ENCODE data around the gene BMPR1A.
A peak's percentile ranks its signal among the peaks of the same experiment; 100 is the strongest.
"Not testable (repeated sequence)": the region's sequence is repeated elsewhere in the genome, so short reads cannot be mapped to it uniquely, and the experiment has no call there.

BMPR1A gene

DNA sequence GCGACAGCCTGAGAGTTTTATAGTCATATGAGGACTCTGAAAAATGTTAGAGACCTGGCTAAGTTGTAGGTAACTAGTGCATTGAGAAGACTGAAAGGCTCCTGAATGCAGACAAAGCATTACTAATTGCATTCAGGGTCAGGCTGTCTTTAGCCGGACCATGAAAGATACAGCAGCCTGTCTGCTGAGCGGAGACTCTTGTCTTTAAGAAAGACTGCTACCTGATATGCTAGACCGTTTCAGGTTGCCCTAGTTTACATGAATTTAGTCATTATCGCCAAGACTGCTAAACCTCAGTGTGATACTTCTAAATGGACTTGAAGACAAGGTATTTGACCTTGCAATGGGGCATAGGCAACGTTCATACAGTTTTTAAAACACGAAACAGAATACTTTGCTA lies 81.2 kb downstream of the BMPR1A start:
- FAIRE-seq (no peak), DNase-seq (ENCODE audit: low spot score) (no peak)

- DNase-seq (ENCODE audit: low spot score) (no peak), FAIRE-seq (no peak)
These were observed 84.1 kb downstream of the BMPR1A start for GRCh38 chr10:86840498-86840897.

DNA sequence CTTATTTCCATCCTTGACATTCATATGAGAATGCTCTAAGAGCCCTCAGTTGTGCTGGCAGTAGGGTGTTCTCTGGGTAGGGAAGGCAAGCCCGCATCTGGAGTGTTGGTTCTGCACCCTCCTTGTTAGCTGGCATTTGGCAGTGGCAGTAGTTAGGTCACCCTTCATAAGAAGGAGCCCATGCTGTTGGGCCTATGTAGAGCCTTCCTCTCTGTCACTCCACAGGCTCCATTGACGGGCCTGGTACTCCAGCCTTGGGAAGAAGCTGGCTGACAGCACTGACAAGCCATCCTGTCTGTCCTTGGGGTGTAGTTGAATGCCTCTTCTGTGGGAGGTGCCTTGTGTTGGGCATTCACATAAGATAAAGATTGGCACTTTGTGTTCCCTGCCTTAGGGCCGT lies 89.7 kb downstream of the BMPR1A start:
- no peak for DNase-seq (ENCODE audit: low spot score)
- FAIRE-seq = no peak

DNA sequence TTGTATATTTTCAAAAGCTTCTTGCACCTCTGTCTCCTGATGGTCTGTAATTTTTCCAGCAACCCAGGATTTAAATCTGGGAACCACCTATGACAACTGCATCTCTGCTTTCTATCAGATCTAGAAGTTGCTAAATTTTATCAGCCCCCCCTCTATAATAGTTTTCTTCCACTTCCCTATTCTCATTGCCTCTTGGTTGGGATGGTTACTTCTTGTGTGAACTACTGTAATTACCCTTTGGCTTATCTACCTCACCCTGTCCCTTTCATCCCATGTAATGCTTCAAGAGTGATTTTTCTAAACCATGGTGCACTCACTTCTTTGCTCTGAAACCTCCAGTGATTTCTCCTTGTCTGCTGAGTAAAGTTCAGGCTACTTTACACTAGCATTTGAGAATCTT lies 92.3 kb downstream of the BMPR1A start:
- no peak for DNase-seq (ENCODE audit: low spot score)
- no peak for FAIRE-seq

DNA sequence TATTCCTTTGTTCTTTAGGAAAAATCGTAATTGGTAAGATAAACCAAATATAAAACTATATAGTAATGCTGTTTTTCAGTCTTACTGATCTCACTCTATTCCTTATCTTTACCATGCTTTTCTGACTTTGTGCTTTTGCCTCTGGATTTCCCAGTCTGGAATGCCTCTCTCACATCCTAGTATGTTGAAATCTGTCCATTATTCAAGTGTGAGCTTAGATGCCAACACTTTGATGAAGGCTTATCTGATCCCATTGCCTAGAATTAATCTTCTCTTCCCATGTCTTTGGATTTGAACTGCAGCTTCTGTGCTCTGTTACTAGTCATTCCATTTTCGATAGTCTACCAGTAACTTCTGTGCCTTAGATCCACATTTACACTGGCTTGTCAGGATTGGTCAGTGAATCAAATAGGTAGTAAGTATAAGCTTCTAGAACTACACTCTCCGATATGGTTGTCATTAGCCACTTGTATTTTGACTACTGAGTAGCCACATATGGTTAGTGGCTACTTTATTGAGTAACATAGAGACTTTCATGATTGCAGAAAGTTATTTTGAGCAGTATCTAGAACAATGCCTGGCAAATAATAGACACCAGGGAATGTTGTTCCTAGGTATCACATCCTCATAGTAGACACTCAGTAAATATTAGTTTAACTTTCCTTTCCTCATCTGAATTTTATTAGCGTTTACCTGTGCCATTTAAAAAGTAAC lies 92.9 kb downstream of the BMPR1A start:
- DNase-seq (ENCODE audit: low spot score) (no peak), FAIRE-seq (no peak)

GRCh38 chr10:86850481-86850880 lies 94.1 kb downstream of the BMPR1A start:
- DNase-seq (ENCODE audit: low spot score) (no peak), FAIRE-seq (no peak)

DNA sequence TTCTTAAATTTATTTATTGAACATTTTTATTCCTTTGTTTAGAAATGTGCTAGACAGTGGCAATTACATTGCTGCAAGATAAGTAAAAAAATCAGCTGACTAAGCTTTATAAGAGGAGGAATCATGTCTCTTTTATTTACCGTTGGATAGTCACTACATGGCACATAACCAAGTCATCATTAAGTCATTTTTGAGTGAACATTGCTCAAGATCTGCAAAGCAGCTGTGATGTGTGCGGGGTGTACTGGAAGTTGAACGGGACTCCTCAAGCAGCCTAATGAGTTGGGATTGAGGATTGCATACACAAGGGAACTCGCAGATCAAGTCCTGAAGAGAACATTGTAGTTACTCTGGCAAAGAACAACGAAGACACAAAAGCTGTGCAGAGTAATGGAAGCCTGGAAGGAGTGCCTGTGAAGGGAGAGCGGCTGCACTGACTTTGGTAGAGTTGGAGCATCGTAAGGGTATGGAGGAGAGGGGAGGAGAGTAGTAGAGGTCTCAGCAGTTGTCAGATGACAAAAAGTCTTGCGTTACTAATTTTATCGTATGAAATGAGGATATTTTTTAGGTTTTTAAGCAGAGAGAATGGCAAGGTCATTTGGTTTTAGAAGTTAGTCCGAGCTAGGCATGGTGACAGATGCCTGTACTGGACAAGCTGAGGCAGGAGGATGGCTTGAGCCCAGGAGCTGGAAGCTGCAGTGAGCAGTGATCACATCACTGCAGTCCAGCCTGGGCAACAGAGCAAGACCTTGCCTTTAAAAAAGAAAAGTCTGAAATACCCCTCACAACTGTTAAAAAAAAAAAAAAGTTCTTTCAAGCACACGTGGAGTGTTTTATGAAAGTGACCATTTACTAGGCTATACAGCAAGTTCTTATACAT lies 95.1 kb downstream of the BMPR1A start:
- no peak for FAIRE-seq

GRCh38 chr10:86853582-86853981 lies 97.2 kb downstream of the BMPR1A start:
- not testable (repeated sequence) for DNase-seq (ENCODE audit: low spot score); FAIRE-seq

More for the DNA sequence above, 95.1 kb downstream of the BMPR1A start:
- DNase-seq (ENCODE audit: low spot score) = no peak

- FAIRE-seq (no peak), DNase-seq (ENCODE audit: low spot score) (no peak)
These were observed 99.1 kb downstream of the BMPR1A start for GRCh38 chr10:86855513-86855912.

DNA sequence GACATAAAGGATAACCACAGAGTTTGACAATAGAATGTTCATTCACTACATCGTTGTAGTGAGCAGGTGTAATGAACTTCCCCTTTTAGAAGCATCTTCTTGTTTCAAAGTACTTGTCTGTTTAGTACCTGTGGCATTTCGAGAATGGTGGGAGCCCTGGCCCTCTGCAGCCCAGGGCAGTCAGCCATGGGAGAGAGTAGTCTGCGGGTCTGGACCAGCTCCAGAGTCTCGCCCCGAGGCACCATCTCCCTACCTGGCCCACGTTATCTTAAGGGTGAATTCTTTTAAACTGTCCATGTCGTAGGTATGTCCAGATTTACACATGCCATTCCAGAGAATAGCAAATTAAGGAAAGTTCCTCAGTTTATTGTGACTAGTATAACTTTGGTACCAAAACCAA lies 99.7 kb downstream of the BMPR1A start:
- no peak for FAIRE-seq

DNA sequence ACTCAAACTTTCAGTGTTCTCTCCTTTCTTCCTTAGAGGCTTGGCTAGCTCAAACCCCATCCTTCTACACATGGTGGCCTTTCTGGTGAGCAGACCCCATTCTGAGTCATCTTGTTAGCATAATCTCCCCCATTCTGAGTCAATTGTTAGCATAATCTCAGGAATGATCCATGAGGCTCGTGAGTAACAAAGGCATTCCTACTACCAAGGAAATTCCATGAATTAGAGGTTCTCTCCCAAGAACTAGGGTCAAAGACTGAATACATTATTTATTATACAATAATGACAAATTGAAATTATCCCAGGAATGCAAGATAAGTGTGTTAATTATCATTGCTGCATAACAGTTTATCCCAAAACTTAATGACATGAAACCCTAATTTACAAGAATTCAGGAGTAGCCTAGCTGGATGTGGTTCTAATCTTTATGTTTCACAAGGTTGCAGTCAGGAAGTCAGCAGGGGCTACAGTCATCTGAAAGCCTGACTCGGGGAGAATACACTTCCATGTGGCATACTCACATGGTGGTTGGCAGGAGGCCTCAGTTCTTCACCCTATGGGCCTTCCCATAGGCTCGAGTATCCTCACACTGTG lies 100.8 kb downstream of the BMPR1A start:
- DNase-seq (ENCODE audit: low spot score) (no peak), FAIRE-seq (no peak)

More for the DNA sequence above, 99.7 kb downstream of the BMPR1A start:
- DNase-seq (ENCODE audit: low spot score) = no peak

DNA sequence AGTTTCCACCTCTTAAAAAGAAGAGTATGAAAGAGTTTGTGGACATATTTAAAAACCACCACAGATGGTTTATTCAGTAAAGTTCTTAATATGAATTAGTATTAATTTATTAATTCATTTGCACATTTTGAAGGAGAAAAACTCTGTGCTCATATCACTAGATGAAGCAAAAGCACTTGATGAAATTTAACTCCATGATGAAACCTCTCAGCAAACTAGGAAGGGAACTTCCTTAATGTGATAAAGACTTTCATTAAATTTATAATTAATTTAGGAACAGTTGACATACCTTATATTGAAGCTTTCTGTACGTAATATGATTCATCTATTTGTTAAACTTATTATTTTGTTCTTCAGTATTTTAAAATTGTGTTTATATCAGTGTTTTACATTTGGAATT lies 101.6 kb downstream of the BMPR1A start:
- FAIRE-seq = no peak
- no peak for DNase-seq (ENCODE audit: low spot score)

DNA sequence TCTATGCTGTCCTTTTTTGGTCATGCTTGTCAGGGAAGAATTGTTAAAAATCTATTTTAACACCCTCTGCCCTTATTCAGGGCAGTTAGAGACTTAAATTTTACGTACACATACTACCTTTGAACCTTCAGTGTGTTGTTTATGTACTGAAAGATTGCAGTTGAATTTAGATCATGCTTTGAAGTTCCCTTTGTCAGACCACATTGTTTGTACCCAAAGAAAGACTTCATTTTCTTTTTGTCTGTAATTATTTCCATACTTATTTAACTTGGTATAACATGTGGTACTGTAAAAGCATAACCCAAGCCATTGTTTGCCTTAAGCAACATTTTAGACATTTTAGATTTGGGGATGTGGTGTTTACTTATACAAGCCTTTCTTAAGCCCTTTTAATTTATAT lies 104.9 kb downstream of the BMPR1A start:
- no peak for FAIRE-seq

GRCh38 chr10:86862373-86862772 lies 106.0 kb downstream of the BMPR1A start:
- DNase-seq (ENCODE audit: low spot score) (no peak), FAIRE-seq (peak; percentile 27)

More for the DNA sequence above, 104.9 kb downstream of the BMPR1A start:
- DNase-seq (ENCODE audit: low spot score) = no peak

GRCh38 chr10:86862786-86863483 lies 106.5 kb downstream of the BMPR1A start:
- no peak for DNase-seq (ENCODE audit: low spot score)
- FAIRE-seq = no peak

GRCh38 chr10:86863484-86863842 lies 107.0 kb downstream of the BMPR1A start:
- FAIRE-seq (no peak), DNase-seq (ENCODE audit: low spot score) (no peak)

DNA sequence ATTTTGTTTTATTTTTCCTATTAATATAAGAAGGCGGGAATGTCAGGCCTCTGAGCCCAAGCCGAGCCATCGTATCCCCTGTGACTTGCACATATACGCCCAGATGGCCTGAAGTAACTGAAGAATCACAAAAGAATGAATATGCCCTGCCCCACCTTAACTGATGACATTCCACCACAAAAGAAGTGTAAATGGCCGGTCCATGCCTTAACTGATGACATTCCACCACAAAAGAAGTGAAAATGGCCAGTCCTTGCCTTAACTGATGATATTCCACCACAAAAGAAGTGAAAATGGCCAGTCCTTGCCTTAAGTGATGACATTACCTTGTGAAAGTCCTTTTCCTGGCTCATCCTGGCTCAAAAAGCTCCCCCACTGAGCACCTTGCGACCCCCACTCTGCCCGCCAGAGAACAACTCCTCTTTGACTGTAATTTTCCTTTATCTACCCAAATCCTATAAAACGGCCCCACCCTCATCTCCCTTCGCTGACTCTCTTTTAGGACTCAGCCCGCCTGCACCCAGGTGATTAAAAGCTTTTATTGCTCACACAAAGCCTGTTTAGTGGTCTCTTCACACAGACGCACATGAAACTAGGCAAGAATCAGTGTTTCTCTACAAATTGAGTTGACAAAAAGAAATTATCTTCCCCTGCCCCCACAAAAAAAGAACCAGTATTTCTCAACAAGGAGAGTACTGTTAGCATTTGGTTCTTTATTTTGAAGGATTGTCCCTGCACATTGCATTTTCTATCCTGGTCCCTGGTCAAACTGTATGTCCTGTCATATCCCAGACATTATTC lies 108.8 kb downstream of the BMPR1A start:
- not testable (repeated sequence) for FAIRE-seq; DNase-seq (ENCODE audit: low spot score)

DNA sequence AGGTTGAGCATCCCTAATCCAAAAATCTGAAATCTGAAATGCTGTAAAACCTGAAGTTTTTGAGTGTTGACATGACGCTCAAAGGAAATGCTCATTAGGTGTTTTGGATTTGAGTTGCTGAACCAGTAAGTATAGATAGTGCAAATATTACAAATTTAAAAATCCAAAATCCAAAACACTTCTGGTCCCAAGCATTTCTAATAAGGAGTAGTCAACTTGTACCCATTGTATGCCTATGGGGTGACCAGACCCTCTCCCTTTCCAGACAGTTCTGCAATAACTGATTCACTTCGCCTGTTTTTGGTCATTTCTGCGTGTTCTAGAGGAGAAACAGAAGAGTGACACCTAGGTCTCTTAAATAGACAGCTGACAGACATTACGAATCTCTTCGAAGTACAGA lies 110.7 kb downstream of the BMPR1A start:
- FAIRE-seq (no peak), DNase-seq (ENCODE audit: low spot score) (no peak)

- FAIRE-seq (no peak), DNase-seq (ENCODE audit: low spot score) (no peak)
These were observed 111.9 kb downstream of the BMPR1A start for GRCh38 chr10:86868353-86868752.

DNA sequence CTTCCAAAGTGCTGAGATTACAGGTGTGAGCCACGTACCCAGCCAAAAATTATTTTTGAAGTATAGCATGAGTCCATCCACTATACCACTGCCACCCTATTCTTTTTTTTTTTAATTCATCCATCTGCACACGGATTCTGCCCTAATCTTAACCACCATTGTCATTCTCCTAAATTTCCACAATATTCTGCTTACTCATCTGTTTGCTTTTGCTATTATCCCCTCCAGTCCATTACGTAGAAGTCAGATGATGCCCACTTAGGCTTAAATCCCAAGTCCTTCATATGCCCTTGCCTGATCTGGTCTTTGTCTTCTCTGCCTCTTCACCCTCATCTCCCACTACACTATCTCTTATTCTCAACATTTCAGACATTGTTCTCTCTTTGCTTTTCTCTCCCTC lies 114.3 kb downstream of the BMPR1A start:
- DNase-seq (ENCODE audit: low spot score) (no peak), FAIRE-seq (no peak)
